ENCODE data around the gene PKNOX1.
"Not testable (repeated sequence)": the region's sequence is repeated elsewhere in the genome, so short reads cannot be mapped to it uniquely, and the experiment has no call there.

PKNOX1 gene

GRCh38 chr21:43066690-43067089 is 92.3 kb downstream of the PKNOX1 start:
- DNase-seq (ENCODE audit: low read depth in 2 of 2) = not testable (repeated sequence)

GRCh38 chr21:43068065-43068464 is 93.7 kb downstream of the PKNOX1 start:
- DNase-seq (ENCODE audit: low read depth in 2 of 2); H3K4me3 ChIP-seq (replicated peaks in 1 of 2; ENCODE audit: low read depth in 2 of 2, low read length in 2 of 2): not testable (repeated sequence)

More at GRCh38 chr21:43066690-43067089, 92.3 kb downstream of the PKNOX1 start:
- not testable (repeated sequence) for H3K4me3 ChIP-seq (replicated peaks in 1 of 2; ENCODE audit: low read depth in 2 of 2, low read length in 2 of 2)

- DNase-seq (ENCODE audit: low read depth in 2 of 2); H3K4me3 ChIP-seq (replicated peaks in 1 of 2; ENCODE audit: low read depth in 2 of 2, low read length in 2 of 2): not testable (repeated sequence)
Measured at GRCh38 chr21:43069682-43070081, 95.3 kb downstream of the PKNOX1 start.

GRCh38 chr21:43072742-43073141 is 98.4 kb downstream of the PKNOX1 start:
- H3K4me3 ChIP-seq (replicated peaks in 1 of 2; ENCODE audit: low read depth in 2 of 2, low read length in 2 of 2); DNase-seq (ENCODE audit: low read depth in 2 of 2): not testable (repeated sequence)

- H3K4me3 ChIP-seq (replicated peaks in 1 of 2; ENCODE audit: low read depth in 2 of 2, low read length in 2 of 2); DNase-seq (ENCODE audit: low read depth in 2 of 2): not testable (repeated sequence)
Measured at GRCh38 chr21:43074401-43075169, 100.2 kb downstream of the PKNOX1 start.

GRCh38 chr21:43075170-43076022 is 101.0 kb downstream of the PKNOX1 start, which contains the start of gene CBS:
Gene CBS, minus strand, starts transcription at chr21:43075835. Its CDS starts 3,642 bp downstream, at chr21:43072193.
- DNase-seq (ENCODE audit: low read depth in 2 of 2) = not testable (repeated sequence)

GRCh38 chr21:43076023-43076637 is 101.8 kb downstream of the PKNOX1 start:
- DNase-seq (ENCODE audit: low read depth in 2 of 2); H3K4me3 ChIP-seq (replicated peaks in 1 of 2; ENCODE audit: low read depth in 2 of 2, low read length in 2 of 2): not testable (repeated sequence)

More at GRCh38 chr21:43075170-43076022, 101.0 kb downstream of the PKNOX1 start, which contains the start of gene CBS:
- H3K4me3 ChIP-seq (replicated peaks in 1 of 2; ENCODE audit: low read depth in 2 of 2, low read length in 2 of 2) = not testable (repeated sequence)

GRCh38 chr21:43076643-43077042 is 102.3 kb downstream of the PKNOX1 start:
- DNase-seq (ENCODE audit: low read depth in 2 of 2); H3K4me3 ChIP-seq (replicated peaks in 1 of 2; ENCODE audit: low read depth in 2 of 2, low read length in 2 of 2): not testable (repeated sequence)

- DNase-seq (ENCODE audit: low read depth in 2 of 2); H3K4me3 ChIP-seq (replicated peaks in 1 of 2; ENCODE audit: low read depth in 2 of 2, low read length in 2 of 2): not testable (repeated sequence)
Measured at GRCh38 chr21:43082587-43083300, 108.4 kb downstream of the PKNOX1 start.
